SK-MEL-5 (cell line): ENCODE data around the gene SPAG6. TPM values are rescaled to one million over a fixed set of nuclear protein-coding genes. Genes with fewer than 3 reads are reported as not detected.

ENCODE experiments used
- DNase-seq: peaks from one replicate; pipeline ENCODE4 v3.0.0-alpha.2; 2016; ENCODE audit warnings: low read depth, low spot score
- in situ Hi-C: cut with HindIII; loops from 2 replicates; pipeline ENCODE4 v1.10.0; 2016; ENCODE audit warnings: low sequenced_read_pairs, high pct_unique_total_duplicates, low pct_unique_long_range_greater_than_20kb
- total RNA-seq: library from RNA; depleted of rRNA; stranded (reverse); fragments of >200 nt; shearing (Covaris generic); gene quantifications from 2 replicates; pipeline ENCODE4 v1.2.3, GENCODE V29; 2014

The SPAG6 gene
- total RNA-seq, 1 experiment from 2014 or later, result not detected

- in situ Hi-C loops, result loop anchor here (10.0 kb wide), 1 partner anchor 75 kb away; no protein-coding TSS in a partner anchor
- no peak for DNase-seq
Observed at GRCh38 chr10:22319980-22320558, 25.2 kb upstream of the SPAG6 start.

- in situ Hi-C loops, result no loop called here
- peak; percentile 69 for DNase-seq
Observed at GRCh38 chr10:22320591-22321155, 24.6 kb upstream of the SPAG6 start, which contains the start of gene BMI1. Gene BMI1 (plus strand): TSS chr10:22321099. CDS start chr10:22326450, 5,351 bp downstream.

GRCh38 chr10:22321156-22321923, 24.0 kb upstream of the SPAG6 start:
- DNase-seq, result peak; percentile 56
- in situ Hi-C loops, result no loop called here

GRCh38 chr10:22321924-22322640, 23.2 kb upstream of the SPAG6 start:
- in situ Hi-C loops, result no loop called here
- DNase-seq, result no peak

- DNase-seq, result no peak
- in situ Hi-C loops, result no loop called here
Observed at GRCh38 chr10:22322641-22323160, 22.6 kb upstream of the SPAG6 start.

GRCh38 chr10:22323538-22324305, 21.6 kb upstream of the SPAG6 start:
- DNase-seq, result peak; percentile 89
- in situ Hi-C loops, result no loop called here

GRCh38 chr10:22324413-22324812, 20.9 kb upstream of the SPAG6 start:
- in situ Hi-C loops, result no loop called here
- peak; percentile 27 for DNase-seq

GRCh38 chr10:22324893-22325271, 20.4 kb upstream of the SPAG6 start:
- in situ Hi-C loops, result no loop called here
- DNase-seq, result no peak

- peak; percentile 33 for DNase-seq
- in situ Hi-C loops, result no loop called here
Observed at GRCh38 chr10:22325272-22326144, 19.8 kb upstream of the SPAG6 start.

- in situ Hi-C loops, result no loop called here
- DNase-seq, result no peak
Observed at GRCh38 chr10:22326145-22326702, 19.1 kb upstream of the SPAG6 start.

GRCh38 chr10:22329150-22329549, 16.1 kb upstream of the SPAG6 start:
- no peak for DNase-seq
- in situ Hi-C loops, result no loop called here

GRCh38 chr10:22332116-22332692, 13.1 kb upstream of the SPAG6 start:
- no peak for DNase-seq
- in situ Hi-C loops, result no loop called here

GRCh38 chr10:22333167-22333974, 11.9 kb upstream of the SPAG6 start:
- DNase-seq, result no peak
- in situ Hi-C loops, result no loop called here

- in situ Hi-C loops, result no loop called here
- no peak for DNase-seq
Observed at GRCh38 chr10:22333975-22334282, 11.4 kb upstream of the SPAG6 start.

- in situ Hi-C loops, result no loop called here
- DNase-seq, result no peak
Observed at GRCh38 chr10:22334414-22335172, 10.7 kb upstream of the SPAG6 start.
